LNCAP (cell line): ENCODE results near the gene PKD2L2.

ENCODE experiments used
- CTCF ChIP-seq: fragments of 450-650 bp; IDR thresholded peaks from 2 replicates; pipeline ENCODE4 v1.5.1; 2017; ENCODE audit warnings: mild to moderate bottlenecking

PKD2L2 gene

GRCh38 chr5:137888863-137889759, at the start of gene PKD2L2:
PKD2L2 (plus strand) TSS chr5:137889457; CDS start chr5:137889492, 35 bp downstream.
- TF ChIP-seq CTCF: no peak

GRCh38 chr5:137842296-137842695, 47.0 kb upstream of the PKD2L2 start:
- TF ChIP-seq CTCF: no peak

DNA sequence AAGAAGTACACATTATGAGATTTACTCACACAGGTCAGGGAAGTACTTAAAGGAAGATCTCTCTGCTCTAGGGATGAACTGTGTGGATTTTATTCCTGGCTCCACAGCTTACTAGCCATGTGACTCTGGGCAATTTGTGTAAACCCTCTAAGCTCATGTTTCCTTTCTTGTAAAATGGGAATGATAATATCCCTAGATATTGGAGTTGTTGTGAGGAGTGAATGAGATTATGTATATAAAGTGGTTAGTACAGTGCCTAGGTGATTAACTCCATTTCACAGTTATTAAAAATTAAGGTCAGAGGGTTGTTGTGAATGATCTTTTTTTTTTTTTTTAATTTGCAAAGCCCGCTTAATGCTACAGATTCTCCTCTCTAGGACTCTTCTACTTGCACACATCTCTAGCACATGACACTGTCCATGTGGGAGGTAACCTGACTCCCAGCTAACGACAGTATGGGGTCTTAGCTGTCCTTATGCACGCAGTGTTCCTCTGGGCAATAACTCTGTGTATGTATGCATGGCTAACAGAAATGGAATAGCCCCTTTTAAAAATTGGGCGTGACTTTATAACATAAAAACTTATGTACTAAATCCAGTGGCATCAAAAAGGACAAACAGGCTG, 45.5 kb upstream of the PKD2L2 start:
- TF ChIP-seq CTCF: no peak

DNA sequence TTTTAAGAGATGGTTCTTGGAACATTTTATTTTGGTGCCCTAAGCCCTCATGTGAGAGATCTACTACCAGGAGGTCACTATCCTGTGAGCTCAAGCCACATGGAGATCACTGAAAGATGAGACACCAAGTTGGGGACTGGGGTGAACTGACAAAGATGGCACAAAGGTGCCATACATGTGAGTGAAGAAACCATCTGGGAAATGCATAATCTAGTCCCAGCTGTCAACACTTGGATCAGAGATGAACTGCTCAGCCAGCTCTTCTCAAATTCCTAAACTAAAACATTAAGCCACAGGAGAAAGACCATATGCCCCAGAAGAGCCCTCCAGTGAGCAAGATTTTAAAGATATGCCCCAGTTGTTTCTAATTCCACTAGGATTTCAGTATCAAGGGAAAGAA, 43.8 kb upstream of the PKD2L2 start:
- no peak for TF ChIP-seq CTCF

- TF ChIP-seq CTCF: no peak
Observed at GRCh38 chr5:137847687-137848086, 41.6 kb upstream of the PKD2L2 start.

GRCh38 chr5:137856201-137856600, 33.1 kb upstream of the PKD2L2 start:
- TF ChIP-seq CTCF: no peak

DNA sequence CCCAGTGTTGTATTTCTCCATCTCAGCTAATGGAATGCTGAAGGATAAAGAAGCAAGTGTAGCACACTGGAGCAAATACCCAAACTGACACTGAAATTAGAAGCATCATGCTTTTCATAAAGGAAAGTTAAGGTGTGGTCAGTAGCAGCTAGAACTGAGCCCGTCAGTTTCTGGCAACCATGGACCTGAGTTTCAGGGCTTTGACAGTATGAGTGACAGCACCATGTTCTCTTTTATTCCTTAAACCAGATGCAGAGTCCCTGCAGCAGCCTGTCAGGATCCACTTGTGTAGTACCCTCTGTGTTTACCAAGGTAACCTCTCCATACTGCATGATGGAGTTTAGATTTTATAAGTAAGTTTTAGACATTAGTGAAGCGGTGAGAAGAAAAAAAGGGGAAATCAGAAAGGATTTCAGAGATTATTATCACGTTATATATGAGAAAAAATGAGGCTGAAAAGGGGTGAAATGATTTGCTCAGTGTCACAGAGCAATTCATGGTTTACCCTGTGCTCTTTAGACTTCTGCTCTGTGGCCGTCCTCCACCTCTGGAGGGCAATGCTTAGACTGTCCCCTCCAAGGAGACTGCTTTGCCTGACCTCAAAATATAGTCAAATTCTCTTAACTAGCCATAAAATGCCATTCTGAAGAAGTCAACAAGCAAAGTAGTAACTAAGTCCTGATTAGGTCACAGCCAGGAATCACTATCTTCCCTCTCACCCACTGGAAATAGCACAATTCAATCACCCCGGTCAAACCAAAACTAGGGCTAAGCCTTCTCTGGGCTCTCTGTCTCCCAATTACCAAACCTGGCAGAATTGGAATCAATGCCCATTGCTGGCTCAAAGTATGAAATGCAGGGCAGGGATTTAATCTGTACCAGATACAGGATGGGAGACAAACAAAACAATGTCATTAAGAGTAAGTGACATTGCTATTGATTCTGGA, 32.1 kb upstream of the PKD2L2 start:
- TF ChIP-seq CTCF: no peak
